Stomach (tissue), 4 donors: ENCODE data around the gene NINL.

Source experiments
- EP300 ChIP-seq: sonication (generic); formaldehyde crosslinking; IDR thresholded peaks from one replicate; pipeline ENCODE4 v1.6.1; 2017; ENCODE audit warnings: antibody characterized with exemption
- POLR2AphosphoS5 ChIP-seq, 3 donors: sonication (generic); formaldehyde crosslinking; IDR thresholded peaks; one replicate each; pipeline ENCODE4 v1.6.1; 2016; ENCODE audit warnings: antibody characterized with exemption in 3 of 3
- TF ChIP-seq, protein P1 (sequence below), 7 experiments: fragments of 450-650 bp in 4 of 7; fragments of 200-600 bp in 3 of 7; sonication (generic) in 3 of 7; IDR thresholded peaks; one replicate each; pipeline ENCODE4 v1.5.1; 2016 to 2019; ENCODE audit warnings: antibody characterized with exemption in 7 of 7, control low read depth in 2 of 7, mild to moderate bottlenecking in 1 of 7

DNA sequence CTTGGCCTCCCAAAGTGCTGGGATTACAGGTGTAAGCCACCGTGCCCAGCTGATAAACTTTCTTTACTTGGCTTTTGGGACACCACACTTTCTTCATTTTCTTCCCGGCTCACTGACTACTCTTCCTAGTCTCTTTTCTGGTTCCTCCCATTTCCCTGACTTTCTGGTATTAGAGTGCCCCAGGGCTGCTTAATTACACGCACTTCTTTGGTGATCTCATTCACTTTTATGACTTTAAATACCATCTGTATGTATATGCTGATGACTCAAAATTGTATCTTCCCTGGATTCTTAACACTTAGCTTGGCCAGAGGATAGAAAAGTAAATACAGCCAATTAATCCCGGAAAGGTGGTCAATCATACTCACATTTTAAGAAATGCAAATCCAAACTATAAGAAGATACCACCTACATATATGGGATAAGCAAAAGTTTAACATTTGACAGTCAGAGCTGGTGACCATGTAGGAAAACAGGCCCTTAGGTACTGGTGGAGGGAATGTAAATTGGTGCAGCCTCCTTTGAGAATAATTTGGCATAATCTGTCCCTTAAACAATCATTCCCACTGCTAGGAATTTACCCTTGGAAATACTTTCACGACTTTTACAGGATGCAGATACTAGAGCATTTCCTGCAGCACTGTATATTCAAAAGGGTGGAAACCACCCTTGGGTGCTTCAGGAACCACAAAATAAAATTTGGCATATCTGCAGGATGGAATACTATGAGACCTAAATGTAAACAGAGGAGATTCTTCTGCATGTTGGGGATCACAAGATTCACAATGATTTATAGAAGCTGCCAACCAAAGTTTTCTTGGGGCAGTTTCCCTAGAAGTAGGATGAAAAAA is 47.8 kb upstream of the NINL start:
- TF ChIP-seq, protein P1, sequence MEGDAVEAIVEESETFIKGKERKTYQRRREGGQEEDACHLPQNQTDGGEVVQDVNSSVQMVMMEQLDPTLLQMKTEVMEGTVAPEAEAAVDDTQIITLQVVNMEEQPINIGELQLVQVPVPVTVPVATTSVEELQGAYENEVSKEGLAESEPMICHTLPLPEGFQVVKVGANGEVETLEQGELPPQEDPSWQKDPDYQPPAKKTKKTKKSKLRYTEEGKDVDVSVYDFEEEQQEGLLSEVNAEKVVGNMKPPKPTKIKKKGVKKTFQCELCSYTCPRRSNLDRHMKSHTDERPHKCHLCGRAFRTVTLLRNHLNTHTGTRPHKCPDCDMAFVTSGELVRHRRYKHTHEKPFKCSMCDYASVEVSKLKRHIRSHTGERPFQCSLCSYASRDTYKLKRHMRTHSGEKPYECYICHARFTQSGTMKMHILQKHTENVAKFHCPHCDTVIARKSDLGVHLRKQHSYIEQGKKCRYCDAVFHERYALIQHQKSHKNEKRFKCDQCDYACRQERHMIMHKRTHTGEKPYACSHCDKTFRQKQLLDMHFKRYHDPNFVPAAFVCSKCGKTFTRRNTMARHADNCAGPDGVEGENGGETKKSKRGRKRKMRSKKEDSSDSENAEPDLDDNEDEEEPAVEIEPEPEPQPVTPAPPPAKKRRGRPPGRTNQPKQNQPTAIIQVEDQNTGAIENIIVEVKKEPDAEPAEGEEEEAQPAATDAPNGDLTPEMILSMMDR (IDR thresholded peaks at IDR 0.05), result no peak
- no peak for TF ChIP-seq POLR2AphosphoS5 (IDR thresholded peaks at IDR 0.05)
- TF ChIP-seq EP300, result no peak
